Stimulated activated CD4-positive, alpha-beta T cell treated with anti-CD3 and anti-CD28 coated beads, Interleukin-15, amount 100 ng/mL, for 48 hours (primary cell): ENCODE measurements around the gene DGKA.
"Not testable (repeated sequence)": the region's sequence is repeated elsewhere in the genome, so short reads cannot be mapped to it uniquely, and the experiment has no call there.

Experiments
- DNase-seq, 2 donors: peaks; one replicate each; pipeline ENCODE4 v3.0.0-alpha.2; 2020; ENCODE audit warnings: low read depth in 2 of 2

The DGKA gene

DNA sequence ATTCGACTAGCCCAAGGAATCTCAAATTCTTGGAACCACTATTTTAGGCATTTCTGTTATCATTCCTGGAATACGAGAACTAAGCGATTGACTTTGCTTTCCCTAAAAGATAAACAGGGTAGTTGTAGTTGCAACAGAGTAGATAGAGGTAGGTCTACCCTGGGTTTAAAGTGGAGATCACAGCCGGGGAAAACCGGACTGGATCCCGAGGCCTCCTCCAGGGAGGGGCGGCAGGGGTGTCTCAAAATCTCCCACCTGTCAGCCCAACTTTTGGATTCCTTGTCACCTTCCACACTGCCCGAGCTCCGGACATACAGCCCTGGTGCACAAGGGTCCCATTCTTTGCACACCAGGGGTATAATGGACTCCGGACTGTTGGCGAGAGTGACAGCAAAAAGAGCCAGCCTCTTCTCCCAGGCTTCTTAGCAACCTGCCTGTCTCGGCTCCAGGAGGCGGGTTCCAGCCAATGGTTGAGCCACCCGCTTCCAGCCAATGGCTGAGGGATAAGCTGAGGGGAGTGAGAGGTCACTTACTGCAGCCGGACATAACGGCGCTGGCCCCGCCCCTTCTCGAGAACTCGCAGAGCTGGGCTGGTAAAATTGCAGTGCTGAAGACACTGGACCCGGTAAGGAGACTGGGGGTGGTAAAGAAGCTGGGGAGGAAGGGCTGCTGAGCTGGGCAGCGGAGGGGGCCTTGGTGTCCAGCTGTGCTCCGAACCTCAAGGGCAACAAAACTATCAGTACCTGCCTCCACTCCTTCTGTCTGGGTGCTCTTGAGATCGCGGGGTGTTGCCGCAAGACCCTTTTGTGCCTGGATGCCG lies 66.0 kb downstream of the DGKA start, which contains the start of gene SUOX:
TSS of gene SUOX (plus strand) at position 562 of the 820 bp plus-strand sequence. CDS start 4,946 bp downstream, outside the sequence.
- peak in 1 of 2 donors; percentile 22 for DNase-seq

DNA sequence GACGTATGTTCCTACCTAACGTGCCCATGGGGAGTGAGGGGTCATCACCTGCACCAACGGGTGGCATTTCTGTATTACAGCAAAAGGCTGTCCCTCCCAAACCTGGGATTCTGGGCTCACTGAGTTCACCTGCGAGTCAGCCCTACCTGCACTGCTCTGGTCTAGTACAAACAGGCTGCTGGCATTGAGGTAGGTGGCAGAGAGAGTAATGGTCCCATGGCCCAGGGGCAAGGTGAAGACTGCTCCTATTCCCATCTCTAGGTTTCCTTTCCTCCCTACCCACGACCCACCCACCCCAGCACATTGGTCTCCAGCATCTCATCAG lies 66.5 kb downstream of the DGKA start:
- no peak for DNase-seq

- DNase-seq = not testable (repeated sequence)
Observed at GRCh38 chr12:55999522-55999921, 68.6 kb downstream of the DGKA start.

GRCh38 chr12:55999999-56000540 lies 69.1 kb downstream of the DGKA start:
- not testable (repeated sequence) for DNase-seq

DNA sequence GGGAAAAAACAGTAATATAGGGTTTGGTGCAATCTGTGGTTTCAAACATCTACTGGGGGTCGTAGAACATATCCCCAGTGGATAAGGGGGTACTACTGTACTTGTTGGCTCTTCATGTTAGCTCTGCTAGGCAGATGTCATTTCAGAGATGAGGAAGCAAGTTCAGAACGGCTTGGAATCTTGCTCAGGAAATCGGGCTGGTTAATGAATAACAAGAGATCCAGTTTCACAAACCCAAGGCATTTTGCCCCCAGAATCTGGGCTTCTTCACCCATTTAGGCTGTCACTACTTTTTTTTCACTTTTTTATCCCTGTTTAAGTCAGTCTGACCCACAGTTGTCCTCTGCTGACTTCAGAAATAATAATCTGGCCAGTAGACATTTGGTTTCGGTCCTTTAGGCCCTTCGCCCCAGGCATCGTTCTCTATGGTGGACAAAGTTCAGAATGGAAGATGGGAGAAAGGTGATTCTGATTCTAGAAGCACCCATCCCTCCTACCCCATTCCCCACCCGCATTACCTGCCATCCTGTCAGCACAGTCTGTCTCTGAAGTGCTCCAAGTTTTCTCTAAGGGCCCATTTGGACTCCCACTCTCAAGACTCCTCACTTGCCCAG lies 70.6 kb downstream of the DGKA start:
- DNase-seq = no peak

GRCh38 chr12:56003376-56003775 lies 72.4 kb downstream of the DGKA start:
- DNase-seq = not testable (repeated sequence)
